Neuron (in vitro differentiated cells): ENCODE measurements around the gene SEMA4A.

Source experiments
- H2AFZ ChIP-seq: one replicate; pipeline ENCODE4 v1.6.1; 2013; ENCODE audit warnings: low read depth, mild to moderate bottlenecking, inconsistent platforms, low read length, moderate library complexity
- H3K27me3 ChIP-seq: one replicate; pipeline ENCODE4 v1.6.1; 2013; ENCODE audit warnings: low read length; ENCODE audit not compliant: insufficient read depth
- H3K36me3 ChIP-seq: one replicate; pipeline ENCODE4 v1.6.1; 2013; ENCODE audit warnings: low read length; ENCODE audit not compliant: insufficient read depth
- H3K4me1 ChIP-seq: one replicate; pipeline ENCODE4 v1.6.1; 2013; ENCODE audit warnings: low read length; ENCODE audit not compliant: insufficient read depth
- H3K4me3 ChIP-seq: 2 replicates; pipeline ENCODE4 v1.5.1; 2013; ENCODE audit warnings: mild to moderate bottlenecking, low read length, moderate library complexity
- H3K9me3 ChIP-seq: one replicate; pipeline ENCODE4 v1.6.1; 2013; ENCODE audit warnings: low read length

SEMA4A gene

GRCh38 chr1:156134716-156135435 is 18.5 kb upstream of the SEMA4A start:
- Histone ChIP-seq H3K36me3 (peaks cover 73% of the 10 kb centered on the region), H2AFZ (no peak overlapping the region), H3K4me3 (no peak overlapping the region), H3K4me1 (peaks cover 4% of the 10 kb centered on the region), H3K27me3 (no peaks in the 10 kb centered on the region), H3K9me3 (no peaks in the 10 kb centered on the region)

- H3K36me3 ChIP-seq, result peaks cover 76% of the 10 kb centered on the region
- H3K27me3 ChIP-seq, result no peaks in the 10 kb centered on the region
- H3K9me3 ChIP-seq, result no peaks in the 10 kb centered on the region
- no peak overlapping the region for H3K4me3 ChIP-seq
- no peak overlapping the region for H2AFZ ChIP-seq
- no peaks in the 10 kb centered on the region for H3K4me1 ChIP-seq
These were observed 17.2 kb upstream of the SEMA4A start for GRCh38 chr1:156135930-156136871.

GRCh38 chr1:156136970-156137483 is 16.4 kb upstream of the SEMA4A start:
- Histone ChIP-seq H3K9me3 (no peaks in the 10 kb centered on the region), H3K27me3 (no peaks in the 10 kb centered on the region), H2AFZ (no peak overlapping the region), H3K4me3 (no peak overlapping the region), H3K4me1 (no peaks in the 10 kb centered on the region), H3K36me3 (peaks cover 71% of the 10 kb centered on the region)

GRCh38 chr1:156138458-156138867 is 14.9 kb upstream of the SEMA4A start:
- H3K27me3 ChIP-seq, result no peaks in the 10 kb centered on the region
- H3K4me1 ChIP-seq, result no peaks in the 10 kb centered on the region
- peaks cover 64% of the 10 kb centered on the region for H3K36me3 ChIP-seq
- no peaks in the 10 kb centered on the region for H3K9me3 ChIP-seq
- H2AFZ ChIP-seq, result no peak overlapping the region
- H3K4me3 ChIP-seq, result no peak overlapping the region

GRCh38 chr1:156140879-156141707 is 12.3 kb upstream of the SEMA4A start:
- Histone ChIP-seq H2AFZ (no peak overlapping the region), H3K4me3 (no peak overlapping the region), H3K9me3 (no peaks in the 10 kb centered on the region), H3K27me3 (no peaks in the 10 kb centered on the region), H3K4me1 (peaks cover under 1% of the 10 kb centered on the region), H3K36me3 (peaks cover 38% of the 10 kb centered on the region)

- H2AFZ ChIP-seq, result no peak overlapping the region
- H3K4me3 ChIP-seq, result no peak overlapping the region
- no peaks in the 10 kb centered on the region for H3K27me3 ChIP-seq
- H3K9me3 ChIP-seq, result no peaks in the 10 kb centered on the region
- H3K36me3 ChIP-seq, result peaks cover 10% of the 10 kb centered on the region
- H3K4me1 ChIP-seq, result peaks cover 12% of the 10 kb centered on the region
These were observed 9.5 kb upstream of the SEMA4A start for GRCh38 chr1:156143765-156144489.

- Histone ChIP-seq H3K36me3 (peaks cover 7% of the 10 kb centered on the region), H3K4me3 (no peak overlapping the region), H3K27me3 (no peaks in the 10 kb centered on the region), H2AFZ (no peak overlapping the region), H3K9me3 (no peaks in the 10 kb centered on the region), H3K4me1 (peaks cover 15% of the 10 kb centered on the region)
These were observed 8.6 kb upstream of the SEMA4A start for GRCh38 chr1:156144742-156145141.

- H3K9me3 ChIP-seq, result no peaks in the 10 kb centered on the region
- H2AFZ ChIP-seq, result no peak overlapping the region
- peaks cover 24% of the 10 kb centered on the region for H3K4me1 ChIP-seq
- no peak overlapping the region for H3K4me3 ChIP-seq
- H3K27me3 ChIP-seq, result no peaks in the 10 kb centered on the region
- H3K36me3 ChIP-seq, result no peaks in the 10 kb centered on the region
These were observed 7.8 kb upstream of the SEMA4A start for GRCh38 chr1:156145650-156146019.

GRCh38 chr1:156146020-156146768 is 7.2 kb upstream of the SEMA4A start:
- no peak overlapping the region for H2AFZ ChIP-seq
- H3K4me1 ChIP-seq, result peaks cover 30% of the 10 kb centered on the region
- no peaks in the 10 kb centered on the region for H3K27me3 ChIP-seq
- H3K36me3 ChIP-seq, result no peaks in the 10 kb centered on the region
- no peak overlapping the region for H3K4me3 ChIP-seq
- no peaks in the 10 kb centered on the region for H3K9me3 ChIP-seq

- no peaks in the 10 kb centered on the region for H3K36me3 ChIP-seq
- no peaks in the 10 kb centered on the region for H3K9me3 ChIP-seq
- peaks cover 32% of the 10 kb centered on the region for H3K4me1 ChIP-seq
- no peak overlapping the region for H3K4me3 ChIP-seq
- no peaks in the 10 kb centered on the region for H3K27me3 ChIP-seq
- H2AFZ ChIP-seq, result no peak overlapping the region
These were observed 6.5 kb upstream of the SEMA4A start for GRCh38 chr1:156146769-156147405.

- Histone ChIP-seq H3K9me3 (no peaks in the 10 kb centered on the region), H3K4me1 (peaks cover 32% of the 10 kb centered on the region), H3K27me3 (no peaks in the 10 kb centered on the region), H3K36me3 (no peaks in the 10 kb centered on the region), H2AFZ (no peak overlapping the region), H3K4me3 (no peak overlapping the region)
These were observed 5.2 kb upstream of the SEMA4A start for GRCh38 chr1:156148216-156148615.
